COLO829 (cell line): ENCODE data around the gene TPRG1L.

ENCODE experiments used
- DNase-seq: peaks from one replicate; pipeline ENCODE4 v3.0.0; 2012; ENCODE audit warnings: low spot score

The TPRG1L gene

DNA sequence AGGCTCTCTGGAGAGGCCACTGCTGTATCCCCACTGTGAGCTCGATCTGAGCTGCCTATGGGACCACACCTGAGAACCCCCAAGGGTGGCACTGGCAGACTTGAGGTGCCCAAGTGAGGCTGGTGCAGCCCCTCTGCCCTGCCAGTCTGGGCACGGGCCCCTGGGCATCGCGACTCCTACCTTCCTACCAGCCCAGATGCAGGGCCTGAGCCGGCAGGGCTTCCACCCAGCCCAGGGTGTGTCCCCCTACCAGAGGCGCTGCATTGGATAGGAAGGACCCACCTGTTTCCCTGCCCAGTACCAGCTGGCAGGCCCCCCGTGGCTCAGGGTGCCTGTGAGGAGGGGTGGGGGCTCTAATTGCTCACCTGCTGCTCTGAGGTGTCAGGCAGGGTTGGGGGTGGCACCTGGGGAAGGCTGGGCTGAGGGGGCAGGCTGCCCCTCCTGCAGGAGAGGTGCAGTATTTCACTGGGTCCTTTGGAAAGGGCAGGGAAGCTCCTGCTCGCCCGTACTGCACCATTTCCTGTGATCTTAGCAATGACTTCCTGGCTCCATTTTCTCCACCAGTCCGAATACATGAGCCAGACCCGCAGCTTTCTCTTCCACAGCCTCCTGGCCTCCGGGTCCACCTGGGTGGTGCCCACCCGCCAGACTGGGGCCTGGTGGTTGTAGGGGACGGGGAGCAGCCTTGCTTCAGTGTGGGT is 39.3 kb downstream of the TPRG1L start:
- DNase-seq: no peak

DNA sequence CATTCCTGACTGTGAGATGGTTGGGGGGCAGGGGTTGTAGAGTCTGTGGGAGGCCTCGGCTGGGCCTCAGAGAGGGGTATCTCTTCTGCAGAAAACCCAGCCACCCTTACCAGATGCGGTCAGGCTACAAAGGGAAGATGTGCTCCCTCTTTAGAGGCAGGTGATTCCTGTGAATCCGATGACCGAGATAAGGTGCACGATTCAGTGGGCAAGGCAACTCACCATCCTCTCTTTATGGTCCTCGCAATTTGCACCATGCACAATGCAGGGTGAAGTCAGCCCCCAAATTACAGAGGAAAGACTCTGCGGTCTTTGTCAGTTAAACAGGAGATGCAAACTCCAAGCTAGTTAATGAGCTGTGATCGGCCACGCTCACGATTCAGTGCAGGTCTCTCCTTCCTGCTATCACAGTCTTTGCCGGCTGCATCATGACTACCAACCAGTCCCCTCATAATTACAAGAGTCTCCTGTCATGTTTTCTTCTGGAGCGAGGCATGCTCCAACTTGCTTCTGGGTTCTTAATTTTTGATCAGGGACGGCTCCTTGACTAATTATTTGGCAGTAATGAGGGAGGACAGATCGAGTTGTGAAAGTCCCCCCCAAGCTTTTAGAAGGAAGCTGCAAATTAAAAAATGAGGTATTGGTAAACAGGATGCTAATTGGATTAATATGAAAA is 40.0 kb downstream of the TPRG1L start:
- DNase-seq: no peak

DNA sequence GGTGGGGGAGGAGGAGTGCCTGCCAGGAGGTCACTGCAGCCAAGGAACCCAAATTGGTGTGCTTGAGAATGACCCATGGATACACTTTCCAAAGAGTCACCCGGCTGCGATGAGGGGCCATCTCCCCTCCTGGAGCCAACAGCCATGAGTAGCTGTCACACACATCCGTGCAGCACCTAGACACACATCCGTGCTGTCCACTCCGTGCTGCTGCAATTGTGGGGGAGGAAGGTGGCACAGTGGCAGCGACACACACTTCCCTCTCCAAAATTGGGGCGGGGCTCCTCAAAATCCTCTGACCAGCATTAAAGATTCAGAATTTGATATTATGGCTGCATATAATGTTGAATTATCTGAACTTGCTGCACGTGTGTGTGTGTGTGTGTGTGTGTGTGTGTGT is 43.3 kb downstream of the TPRG1L start:
- no peak for DNase-seq

DNA sequence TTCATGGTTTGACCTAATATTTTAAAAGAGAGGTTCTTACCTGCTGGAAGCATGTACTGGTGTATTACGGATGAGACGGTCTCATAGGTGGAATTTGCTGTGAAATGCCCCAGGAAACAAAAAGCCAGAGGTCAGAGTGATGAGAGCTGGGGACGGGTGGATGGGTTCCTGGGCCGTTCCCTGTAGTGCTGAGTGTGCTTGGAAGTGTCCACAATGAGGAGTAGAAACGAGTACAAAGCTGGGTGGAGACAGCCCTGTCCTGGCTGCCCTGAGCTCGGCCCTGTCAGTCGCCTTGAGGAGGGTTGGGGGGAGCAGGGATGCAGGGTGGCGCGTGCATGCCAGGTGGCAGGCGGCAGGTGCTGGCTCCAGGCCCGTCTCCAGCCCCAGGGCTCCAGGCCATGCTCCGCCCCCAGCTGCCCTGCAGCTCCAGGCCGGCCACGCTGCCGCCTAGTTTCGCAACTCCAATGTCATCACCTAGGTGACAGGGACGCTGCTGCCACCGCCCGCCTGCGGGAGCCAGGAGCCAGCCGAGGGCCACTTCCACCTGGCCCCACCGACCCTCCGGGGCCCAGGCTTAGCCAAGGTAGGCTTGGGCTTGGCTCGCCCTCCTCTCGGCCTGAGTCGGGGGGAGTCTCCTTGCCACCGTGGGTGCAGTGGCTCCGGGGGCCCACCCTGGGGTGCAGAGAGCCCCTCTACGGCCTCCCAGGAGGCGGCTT is 43.9 kb downstream of the TPRG1L start:
- no peak for DNase-seq

DNA sequence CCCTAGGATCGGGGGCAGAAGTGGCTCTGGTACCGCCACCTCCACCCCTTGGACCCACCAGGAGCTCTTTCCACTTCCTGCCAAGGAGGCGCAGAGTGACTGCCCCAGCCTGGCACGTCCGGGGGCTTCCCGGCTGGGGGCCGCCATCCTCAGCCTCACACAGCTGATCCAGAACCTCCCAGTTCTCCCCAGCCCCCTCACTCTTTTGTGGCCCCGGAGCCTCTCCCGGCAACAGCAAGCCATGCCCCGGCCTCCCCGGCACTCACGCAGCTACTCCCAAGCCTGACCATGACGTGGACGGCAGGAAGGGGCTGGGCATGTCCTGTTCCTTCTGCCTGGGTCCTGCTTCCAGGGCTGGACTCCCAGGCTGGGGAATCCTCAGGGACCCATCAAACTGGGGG is 44.6 kb downstream of the TPRG1L start:
- DNase-seq: no peak

DNA sequence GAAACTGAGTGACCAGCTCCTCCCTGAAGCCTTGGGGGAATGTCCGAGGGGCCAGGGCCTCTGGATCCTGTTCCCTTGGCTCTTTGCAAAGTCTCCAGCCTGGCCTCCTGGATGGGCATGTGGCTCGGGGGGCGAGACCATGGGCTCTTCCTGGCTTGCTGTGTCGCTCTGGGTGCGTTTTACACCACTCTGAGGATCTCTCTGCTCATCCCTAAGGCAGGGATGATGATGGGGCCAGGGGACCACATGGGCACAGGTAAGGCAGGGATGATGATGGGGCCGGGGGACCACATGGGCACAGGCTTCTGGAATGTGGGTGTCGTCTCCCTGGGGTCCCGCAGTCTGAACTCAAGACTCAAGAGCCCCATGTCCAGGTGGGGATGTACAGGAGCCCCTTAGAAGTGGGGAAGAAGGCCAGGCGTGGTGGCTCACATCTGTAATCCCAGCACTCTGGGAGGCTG is 45.2 kb downstream of the TPRG1L start:
- DNase-seq: no peak

DNA sequence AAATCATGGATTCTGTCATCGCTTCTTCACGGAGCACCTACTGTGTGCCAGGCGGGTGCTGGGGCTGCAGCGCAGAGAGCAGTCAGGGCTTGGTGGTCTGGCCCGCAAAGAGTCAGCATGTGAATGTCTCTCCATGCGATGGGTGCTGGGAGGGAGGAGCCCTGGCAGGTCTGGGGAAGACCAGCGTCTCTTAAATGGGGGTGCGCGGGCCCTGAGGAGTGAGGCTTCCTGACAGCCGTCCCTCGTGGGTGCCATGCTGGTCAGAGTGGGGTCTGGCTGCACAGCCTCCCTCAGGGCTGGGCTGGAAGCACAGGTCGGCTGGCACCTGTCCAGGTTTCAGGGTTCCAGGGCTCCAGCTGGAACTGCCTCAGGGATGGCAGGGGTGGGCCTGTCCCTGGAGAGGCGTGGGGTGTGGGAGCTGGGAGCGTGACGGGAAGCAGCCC is 46.0 kb downstream of the TPRG1L start:
- no peak for DNase-seq

DNA sequence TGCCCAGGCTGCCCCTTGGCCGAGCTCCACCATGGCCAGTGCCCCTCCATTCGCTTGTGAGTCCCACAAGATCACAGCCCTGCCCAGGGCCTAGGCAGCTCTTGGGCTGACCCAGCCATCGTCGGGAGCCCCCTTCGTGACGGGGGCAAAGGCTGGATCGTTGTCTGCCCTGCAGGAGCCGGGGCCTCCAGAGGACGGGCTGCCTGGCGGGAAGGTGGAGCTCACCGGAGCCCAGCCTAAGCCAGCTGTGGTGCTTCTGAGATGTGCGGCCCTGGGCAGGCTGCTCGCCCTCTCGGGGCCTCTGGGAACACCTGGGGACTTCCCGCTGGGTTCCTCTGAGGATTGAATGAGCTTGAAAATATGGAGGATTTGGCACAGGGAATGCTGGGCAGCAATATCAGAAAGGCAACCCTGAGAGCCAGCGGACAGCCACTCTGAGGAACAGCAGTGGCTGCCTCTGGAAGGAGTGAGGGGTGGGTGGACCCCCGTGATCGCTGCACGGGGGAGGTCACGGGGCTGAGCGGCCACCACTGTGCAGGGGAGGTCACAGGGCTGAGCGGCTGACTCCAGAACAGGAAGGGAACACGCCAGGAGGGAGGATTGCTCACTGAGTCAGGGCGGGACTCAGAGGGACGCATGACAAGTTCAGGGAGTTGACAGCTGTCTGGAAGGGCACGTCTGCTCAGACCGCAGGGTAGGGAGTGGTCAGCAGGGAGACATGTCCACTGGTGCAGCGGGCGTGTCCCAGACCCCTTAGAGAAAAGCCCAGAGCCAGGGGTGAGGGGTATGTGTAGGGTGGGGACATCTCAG is 46.8 kb downstream of the TPRG1L start:
- no peak for DNase-seq

DNA sequence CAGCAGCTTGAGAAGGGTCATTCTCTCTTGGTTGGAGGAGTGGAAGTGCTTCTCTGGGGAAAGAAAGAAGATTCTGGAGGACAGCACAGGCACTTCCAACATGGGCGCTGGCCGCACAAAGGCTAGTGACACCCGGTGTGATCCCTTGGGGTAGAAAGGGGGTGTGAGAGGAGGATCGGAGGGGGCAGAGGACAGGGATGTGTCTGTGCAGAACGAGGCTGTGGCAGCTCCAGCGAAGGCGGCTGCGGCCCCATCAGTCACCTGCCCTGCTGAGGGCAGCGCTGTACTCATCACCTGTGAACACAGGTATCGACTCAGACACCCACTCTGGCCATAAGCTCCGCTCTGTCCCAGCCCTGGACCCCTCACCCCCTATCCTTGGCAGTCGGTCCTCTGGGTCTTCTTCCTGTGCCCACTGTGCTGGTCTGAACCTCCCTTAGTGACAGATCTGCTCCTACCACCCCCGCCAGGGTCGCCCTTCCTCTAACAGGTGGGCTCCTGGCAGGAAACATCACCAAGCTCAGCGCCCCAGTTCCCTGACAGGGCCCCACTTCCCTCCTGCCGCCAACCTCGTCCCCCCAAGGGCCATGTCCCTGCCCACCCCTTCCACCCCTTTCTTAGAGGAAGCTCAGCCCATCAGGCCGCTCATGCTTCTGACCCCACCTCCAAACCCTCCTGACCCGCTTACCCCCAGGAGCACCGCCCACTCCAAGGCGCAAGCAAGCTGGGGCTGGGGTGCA is 47.6 kb downstream of the TPRG1L start:
- no peak for DNase-seq

DNA sequence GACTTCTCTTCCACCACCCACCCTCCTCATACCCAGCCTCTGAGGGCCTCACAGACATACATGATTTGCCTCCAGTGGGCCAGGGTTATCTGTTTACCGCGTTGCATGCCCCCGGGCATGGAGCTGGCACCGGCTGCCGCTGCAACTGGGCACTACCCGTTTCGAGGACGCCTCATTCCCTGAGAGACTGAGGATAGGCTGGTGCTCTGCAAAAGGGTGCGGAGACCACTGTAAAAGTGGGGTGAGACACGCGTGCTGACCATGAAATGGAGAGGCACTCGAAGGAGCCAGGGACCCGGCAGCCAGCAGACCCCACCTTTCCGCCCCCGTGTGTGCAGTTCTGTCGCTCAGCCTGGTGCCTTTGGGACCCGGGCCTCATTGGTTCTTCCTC is 48.2 kb downstream of the TPRG1L start:
- DNase-seq: no peak

DNA sequence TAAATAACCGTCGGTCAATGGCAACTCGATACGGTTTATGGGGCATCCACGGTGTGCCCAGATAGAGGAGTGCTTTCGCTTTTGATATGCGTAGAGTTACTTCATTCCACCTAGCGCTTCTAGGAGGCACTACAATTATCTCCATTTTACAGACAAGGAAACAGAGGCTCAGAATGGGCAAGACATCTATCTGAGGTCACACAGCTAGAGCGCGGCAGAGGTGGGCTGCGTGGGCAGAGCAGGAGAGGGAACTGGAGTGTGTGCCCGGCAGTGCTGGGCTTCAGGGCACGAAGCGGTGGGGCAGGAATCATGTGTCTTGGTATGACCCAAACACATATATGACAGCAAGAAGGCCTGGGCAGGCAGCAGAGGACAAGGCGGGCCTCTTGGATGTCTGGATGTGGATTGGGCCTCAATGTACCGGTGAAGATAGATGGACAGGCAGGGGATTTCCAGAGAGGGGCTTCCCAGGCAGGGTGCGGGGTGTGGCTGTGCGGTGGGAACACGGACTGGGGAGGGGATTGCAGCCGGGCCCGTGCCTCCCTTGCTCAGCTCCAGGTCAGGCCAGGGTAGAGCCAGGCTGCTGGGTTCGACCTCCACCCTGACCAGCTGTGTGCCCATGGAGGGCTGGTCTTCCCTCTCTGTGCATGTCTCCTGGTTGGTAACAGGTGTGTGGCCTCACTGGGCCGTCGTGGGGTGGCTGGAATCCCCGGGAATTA is 48.7 kb downstream of the TPRG1L start:
- no peak for DNase-seq

DNA sequence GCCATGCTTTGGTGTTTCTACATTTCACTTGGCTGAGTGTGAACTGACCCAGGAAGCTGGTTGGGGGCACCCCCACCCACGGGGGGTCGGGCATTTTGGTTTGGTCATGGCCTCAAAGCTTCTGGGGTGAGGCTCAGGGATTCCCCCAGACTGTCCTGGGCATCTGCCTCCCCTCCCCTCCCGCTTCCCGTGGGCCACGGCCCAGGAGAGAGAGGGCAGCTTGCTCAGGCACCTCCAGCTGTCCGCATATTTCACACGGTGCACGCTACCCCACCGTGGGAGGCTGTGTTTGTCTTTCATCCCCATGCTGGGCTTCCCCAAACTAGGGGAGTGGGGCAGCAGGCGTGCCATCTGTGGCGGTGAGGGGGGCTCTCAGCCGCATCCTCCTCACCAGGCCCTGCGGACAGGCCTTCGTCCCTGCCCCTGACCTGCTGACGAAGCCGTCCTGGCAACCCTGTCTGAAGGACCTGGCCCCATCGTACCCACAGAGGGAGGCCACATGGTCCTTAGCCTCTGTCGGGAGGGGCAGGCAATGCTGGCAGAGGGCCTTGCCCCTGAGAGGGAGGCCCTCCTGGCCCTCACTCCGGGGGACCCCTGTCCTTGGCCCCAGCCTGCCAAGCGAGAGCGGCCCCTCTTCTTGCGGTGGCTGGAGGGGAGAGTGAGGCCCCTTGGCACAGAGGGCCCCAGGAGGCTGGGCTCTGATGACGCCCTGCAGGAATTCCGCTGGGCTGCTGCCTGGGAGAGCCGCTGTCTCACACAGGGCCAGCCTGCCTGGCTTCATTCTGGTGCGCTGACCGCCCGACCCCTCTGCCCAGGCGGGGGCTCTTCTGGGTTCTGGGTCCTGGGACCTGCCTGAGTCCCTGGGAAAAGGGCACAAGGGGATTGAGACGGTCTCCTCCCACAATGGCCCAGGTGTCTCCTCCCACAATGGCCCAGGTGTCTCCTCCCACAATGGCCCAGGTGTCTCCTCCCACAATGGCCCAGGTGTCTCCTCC is 49.6 kb downstream of the TPRG1L start:
- no peak for DNase-seq

DNA sequence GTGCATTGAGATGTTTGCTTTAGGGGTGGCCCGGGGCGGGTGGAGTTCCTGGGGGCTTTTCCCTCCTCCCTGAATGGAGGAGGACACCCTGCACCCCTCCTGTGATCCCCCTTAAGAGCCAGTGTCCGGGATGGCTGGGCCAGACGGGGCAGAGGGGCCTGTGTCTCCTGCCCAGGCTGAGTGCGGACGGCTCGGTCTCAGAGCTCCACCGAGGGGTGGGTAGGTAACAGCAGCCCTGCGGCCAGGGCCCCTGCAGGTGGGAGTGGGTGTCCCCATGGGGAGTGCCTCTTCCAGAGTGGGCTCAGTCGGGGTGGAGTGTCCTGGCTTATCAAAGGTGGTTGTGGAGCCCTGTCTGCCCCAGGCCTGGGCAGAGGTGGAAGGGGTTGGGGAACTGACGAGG is 50.6 kb downstream of the TPRG1L start:
- no peak for DNase-seq

DNA sequence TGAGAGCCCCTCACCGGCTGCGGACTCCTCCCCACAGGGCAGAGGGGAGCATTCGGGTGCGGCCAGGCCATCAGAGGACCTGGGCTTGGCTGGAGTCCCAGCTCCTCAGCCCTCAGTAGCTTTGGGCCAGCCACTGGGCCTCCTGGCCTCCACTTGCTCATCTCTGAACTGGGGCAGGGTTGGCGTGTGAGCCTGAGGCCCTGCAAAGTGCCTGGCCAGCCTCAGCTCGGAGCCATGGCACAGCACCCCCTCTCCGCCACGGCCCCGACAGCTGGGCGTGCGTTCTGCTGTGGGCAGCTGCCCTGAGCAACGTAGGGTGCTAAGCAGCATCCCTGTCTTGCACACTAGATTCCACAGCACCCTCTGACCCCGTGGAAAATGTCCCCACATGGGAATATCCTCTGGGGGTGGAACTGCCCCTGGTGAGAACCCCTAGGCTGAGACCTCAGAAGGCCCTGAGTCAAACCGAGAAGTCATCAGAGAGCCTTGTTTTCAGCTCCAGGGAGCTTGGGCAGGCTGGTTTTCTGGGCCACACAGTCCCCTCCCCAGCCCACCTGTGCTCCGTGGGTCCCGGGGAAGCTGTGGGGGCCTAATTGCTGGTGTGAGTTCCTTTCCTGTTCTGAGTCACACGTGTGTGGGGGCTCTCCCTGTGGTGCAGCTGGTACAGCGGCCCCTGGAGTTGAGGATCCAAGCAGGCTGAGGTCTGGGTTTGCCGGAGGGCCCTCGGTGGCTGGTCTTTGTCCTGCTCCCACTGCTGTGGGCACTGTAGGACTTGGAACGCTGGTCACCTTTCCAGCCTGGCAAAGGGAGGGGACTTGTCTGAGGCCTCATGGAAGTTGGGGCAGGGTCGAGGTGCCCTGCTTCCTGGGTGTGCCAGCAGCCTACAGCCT is 52.0 kb downstream of the TPRG1L start:
- no peak for DNase-seq

DNA sequence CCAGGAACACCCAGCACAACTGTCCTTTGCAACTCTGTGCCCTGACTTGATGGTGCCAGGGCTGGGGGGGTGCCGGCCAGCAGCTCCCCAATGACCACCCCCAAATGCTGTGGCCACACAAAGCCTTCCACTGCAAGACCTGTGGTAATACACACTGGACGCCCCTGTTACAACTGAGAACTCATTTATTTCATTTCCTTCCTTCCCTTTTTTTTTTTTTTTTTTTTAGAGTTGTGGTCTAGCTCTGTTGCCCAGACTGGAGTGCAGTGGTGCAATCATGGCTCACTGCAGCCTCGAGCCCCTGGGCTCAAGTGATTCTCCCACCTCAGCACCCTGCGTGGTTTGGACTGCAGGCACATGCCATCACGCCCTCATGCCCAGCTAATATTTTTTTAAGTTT is 52.7 kb downstream of the TPRG1L start:
- DNase-seq: no peak

DNA sequence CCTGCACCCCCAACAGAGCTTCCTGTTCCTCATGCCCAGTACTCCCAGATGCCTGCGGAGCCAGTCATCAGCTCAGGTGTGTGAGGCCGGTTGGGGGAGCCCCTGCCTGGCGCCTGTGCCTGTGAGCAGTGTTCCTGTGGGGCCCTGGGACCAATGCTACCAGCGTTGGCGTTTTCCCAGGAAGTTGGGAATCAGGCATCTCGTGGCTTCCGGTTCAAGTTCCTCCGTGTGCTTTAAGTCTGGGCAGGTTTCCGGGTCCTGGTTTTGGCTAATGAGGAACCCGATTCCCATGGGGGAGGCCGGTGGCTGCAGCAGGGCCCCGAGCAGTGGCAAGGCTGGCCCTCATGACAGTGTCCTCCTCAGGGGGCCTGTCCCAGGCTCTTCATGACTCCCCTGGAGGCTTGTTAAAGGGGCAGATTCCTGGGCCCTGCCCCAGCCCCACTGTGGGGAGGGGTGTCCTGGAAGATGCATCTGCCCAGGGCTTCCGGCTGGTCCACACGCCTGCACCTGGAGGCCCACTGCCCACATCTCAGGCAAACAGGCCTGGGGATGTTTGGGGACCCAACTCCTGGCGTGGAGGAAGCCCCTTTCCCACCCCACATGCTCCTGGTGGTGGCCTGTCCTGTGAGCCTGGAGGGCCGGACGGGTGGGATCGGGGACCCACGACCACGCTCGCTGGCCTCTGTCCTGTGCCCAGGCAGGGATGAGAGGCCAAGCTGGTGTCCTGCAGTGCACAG is 53.7 kb downstream of the TPRG1L start:
- DNase-seq: no peak

DNA sequence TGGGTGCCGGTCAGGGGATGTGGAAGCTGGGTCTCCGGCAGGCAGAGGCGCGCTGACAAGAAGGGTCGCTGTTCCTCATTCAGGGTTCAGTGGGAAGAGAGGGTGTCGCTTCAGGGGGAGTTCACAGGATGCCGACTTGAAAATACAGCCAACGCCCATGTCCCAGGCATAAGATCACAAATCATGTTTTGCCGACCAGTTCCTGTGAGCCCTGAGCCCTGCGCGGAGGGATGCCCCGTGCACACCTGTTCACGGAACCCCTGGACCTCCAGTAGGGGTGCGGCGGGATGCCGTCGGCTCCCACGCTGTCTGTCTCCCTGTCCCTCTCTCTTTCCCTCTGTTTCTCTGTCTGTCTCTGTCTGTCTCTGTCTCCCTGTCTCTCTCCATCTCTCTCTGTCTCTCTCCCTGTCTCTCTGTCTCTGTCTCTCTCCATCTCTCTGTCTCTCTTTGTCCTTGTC is 54.3 kb downstream of the TPRG1L start:
- DNase-seq: no peak
